GM19238 (cell line): ENCODE data around the gene CHRNB4.
"Not testable (repeated sequence)": the region's sequence is repeated elsewhere in the genome, so short reads cannot be mapped to it uniquely, and the experiment has no call there.

Experiments
- DNase-seq: peaks from one replicate; pipeline ENCODE4 v3.0.0; 2011; ENCODE audit warnings: low spot score; ENCODE audit not compliant: insufficient read length

Gene CHRNB4

GRCh38 chr15:78618064-78618463 lies 22.9 kb downstream of the CHRNB4 start:
- no peak for DNase-seq

DNA sequence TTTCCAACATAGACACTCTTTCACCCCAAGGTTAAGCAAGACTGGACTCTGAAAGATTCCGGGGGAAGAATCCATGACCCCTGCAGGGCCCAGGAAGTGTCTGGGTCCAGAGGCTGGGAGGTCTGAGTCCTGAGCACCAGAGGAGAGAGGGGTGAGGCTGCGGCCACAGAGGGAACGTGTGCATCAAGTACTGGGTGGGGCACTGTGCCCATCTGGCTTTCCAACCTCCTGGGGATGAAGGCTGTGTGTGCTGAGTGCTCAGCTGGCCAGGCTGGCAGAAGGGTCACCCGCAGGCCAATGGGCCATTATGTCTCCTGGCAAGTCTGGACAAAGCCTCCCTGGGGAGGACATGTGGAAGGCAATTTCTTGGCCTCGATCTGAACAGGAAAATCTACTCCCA lies 23.5 kb downstream of the CHRNB4 start:
- no peak for DNase-seq

DNA sequence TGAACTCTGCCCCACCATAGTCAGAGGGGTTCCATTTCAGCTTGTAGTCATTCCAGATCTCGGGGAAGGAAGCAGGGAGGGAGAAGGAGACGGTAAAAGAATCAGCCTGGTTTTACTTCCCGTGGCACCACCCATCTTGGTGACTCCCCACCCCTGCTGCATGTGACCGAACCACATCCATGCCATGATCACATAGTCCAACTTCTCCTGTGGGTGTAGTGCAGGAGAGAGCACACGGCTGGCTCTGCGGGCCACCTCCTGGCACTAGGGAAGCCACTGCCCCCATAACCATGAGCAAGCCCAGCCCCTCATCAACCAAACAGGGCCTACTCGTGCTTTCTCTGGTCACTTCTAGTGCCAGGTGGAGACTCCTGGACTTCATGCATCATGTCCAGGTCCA lies 23.9 kb downstream of the CHRNB4 start:
- no peak for DNase-seq

DNA sequence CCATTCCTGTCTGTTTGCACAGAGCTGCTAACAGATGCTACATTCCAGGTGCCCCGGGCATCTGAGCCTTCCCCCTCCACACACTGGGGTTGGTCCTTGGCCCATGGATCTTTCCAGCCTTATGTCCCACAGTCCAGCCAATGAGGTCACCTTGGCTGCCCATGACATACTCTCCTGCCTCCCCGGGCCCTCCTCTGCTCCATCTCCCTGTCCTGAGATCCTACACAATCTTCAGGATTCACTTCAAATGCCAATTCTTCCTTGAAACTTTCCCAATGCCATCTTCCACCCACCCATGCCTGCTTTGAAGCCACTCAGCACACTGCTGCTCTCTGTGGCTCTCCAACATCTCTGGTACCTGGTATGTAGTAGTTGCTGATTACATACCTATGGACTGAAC lies 24.5 kb downstream of the CHRNB4 start:
- no peak for DNase-seq

DNA sequence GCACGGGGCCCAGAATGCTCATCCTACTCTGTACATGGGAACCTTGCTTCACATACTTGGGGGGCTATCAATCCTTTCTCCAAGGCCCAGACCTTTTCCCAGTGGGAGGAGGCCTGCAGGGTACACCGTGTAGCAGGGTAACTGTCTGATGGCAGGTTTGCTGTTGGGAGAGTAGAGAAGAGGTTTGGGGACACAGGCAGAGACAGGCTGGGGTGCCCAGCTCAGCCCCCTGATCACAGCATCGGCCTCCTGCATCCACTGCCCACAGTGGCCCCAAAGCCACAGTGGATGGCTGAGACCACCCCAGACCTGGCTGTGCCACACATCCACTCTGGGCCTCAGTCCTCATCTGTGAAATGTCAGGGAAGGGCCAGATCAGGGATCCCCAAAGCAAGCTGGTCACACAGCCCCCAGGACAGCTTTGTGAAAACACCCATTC lies 25.8 kb downstream of the CHRNB4 start:
- DNase-seq = no peak

DNA sequence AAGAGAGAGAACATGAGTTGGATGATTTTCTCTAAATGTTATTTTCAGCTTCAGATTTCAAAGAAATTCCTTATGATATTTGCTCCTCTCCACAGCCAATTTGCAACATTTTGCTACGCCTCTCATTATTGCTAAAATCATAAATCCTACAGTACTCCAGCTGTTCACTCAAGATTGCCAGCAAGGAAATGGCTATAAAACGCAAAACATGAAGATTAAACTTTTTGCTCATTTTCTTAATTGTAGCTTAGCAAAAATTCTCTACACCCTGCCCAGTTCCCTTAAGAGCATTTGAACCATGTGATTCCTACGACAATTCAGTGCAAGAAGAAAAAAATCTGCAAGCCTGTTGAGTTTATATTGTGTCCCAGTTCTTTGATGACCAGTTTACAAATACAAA lies 27.0 kb downstream of the CHRNB4 start:
- no peak for DNase-seq

- DNase-seq = not testable (repeated sequence)
Observed at GRCh38 chr15:78609551-78609950, 31.5 kb downstream of the CHRNB4 start.

- no peak for DNase-seq
Observed at GRCh38 chr15:78605680-78606079, 35.3 kb downstream of the CHRNB4 start.

DNA sequence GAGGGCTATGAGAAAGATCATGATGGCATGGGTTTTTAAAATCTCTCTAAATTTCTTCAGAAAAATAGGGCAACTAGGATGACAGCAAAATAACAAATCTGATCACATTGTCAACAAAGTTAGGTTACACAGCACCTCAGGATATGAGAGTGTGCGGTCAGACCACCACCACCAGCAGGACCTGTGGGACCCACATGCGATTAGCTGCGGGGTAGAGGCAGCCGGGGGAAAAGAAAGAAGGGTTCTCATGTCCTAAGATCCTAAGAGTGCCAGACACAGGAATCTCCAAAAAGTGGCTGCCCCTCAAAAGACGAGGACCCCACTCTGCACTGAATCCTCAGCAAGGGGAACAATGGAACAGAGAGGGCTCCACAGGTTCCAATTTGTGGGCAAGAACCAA lies 35.8 kb downstream of the CHRNB4 start:
- no peak for DNase-seq

GRCh38 chr15:78604420-78604819 lies 36.6 kb downstream of the CHRNB4 start:
- no peak for DNase-seq

DNA sequence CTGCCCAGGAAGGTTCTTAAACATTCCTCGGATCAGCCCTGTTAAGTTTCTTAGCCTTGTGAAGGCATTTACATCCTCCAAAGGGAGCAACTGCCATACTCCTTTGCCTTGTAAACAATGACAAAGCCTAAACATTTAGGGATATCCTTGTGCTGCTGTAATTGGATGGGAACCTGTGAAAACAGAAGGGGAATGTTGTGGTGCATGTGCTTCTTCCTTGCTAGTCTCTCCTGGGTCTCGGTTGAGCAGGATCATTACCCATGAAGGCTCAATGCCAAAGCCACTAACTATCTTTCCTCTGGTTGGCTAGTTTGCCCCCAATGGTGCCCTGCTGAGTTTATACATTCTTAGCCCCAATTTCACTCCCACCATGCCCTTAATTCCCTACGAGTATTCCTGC lies 37.5 kb downstream of the CHRNB4 start:
- DNase-seq = no peak

GRCh38 chr15:78599189-78599588 lies 41.8 kb downstream of the CHRNB4 start:
- DNase-seq = no peak

DNA sequence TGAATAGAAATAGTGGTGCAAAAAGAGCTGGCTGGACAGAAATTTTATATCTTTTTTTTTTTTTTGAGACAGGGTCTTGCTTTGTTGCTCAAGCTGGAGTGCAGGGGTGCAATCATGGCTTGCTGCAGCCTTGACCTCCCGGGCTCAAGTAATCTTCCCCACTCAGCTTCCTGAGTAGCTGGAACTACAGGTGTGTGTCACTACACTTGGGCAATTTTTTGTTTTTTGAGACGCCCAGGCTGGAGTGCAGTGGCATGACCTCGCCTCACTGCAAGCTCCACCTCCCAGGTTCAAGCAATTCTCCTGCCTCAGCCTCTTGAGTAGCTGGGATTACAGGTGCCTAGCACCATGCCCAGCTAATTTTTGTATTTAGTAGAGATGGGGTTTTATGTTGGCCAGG lies 42.7 kb downstream of the CHRNB4 start:
- DNase-seq = no peak

DNA sequence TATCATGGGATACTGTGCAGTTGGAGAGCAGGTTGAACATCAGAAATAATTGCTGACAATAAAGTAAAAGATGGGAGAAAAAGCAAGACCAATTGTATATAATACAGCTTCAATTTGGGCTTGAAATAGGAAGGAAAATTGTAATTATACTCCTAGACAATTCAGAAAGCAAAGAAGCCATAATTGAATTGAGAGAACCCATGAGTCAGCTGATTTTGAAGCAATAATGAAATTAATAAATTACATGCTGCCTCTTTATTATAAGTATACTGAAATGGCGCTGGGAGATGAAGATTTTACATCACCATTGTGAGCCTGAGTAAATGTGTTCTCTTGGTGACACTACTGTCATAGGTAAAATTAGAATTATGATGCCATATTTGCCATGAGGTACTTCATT lies 43.4 kb downstream of the CHRNB4 start:
- no peak for DNase-seq

GRCh38 chr15:78574944-78575343 lies 66.1 kb downstream of the CHRNB4 start:
- no peak for DNase-seq
